ENCODE data around the gene GCLC. TPM values are rescaled to one million over a fixed set of nuclear protein-coding genes. Genes with fewer than 3 reads are reported as not detected.
A peak's percentile ranks its signal among the peaks of the same experiment; 100 is the strongest.

The GCLC gene
- total RNA-seq, 1 donor from 2014 or later, result 31.6 TPM

DNA sequence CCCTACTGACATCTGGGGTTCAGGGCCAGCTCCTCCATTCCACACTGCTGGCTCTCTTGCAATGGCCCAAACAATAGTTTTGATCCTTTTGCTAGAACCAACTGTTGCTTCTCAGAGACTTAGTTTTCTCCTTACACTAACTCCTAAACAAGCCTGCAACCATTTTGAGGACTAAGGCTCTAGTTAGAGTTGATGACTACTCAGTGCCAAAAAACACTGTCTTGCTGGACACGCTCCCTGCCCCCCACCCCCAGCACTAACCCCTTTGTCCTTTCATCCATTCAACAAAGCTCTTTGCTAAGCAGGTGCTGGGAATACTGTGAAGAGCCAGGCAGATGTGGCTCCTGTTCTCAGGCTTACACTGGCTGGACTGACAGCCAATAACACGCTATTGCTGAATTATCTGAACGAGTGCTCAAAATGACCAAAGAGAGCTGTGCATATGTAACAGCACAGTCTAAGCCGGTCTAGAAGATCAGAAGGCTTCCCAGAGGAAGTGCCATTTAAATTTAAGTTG is 17.6 kb downstream of the GCLC start:
- no peaks in the 10 kb centered on the region for H3K9me3 Mint-ChIP-seq (ENCODE audit: unreplicated experiment)
- FAIRE-seq (no peak), DNase-seq (ENCODE audit: low read depth) (no peak)
- H2AFZ ChIP-seq (ENCODE audit: low read depth, low read length), result no peak overlapping the region
- H3K27ac Mint-ChIP-seq (ENCODE audit: unreplicated experiment), result no peak overlapping the region
- no peak for TF ChIP-seq EZH2 (IDR thresholded peaks at IDR 0.05; ENCODE audit: insufficient read depth, low read length)
- TF ChIP-seq, protein P1, sequence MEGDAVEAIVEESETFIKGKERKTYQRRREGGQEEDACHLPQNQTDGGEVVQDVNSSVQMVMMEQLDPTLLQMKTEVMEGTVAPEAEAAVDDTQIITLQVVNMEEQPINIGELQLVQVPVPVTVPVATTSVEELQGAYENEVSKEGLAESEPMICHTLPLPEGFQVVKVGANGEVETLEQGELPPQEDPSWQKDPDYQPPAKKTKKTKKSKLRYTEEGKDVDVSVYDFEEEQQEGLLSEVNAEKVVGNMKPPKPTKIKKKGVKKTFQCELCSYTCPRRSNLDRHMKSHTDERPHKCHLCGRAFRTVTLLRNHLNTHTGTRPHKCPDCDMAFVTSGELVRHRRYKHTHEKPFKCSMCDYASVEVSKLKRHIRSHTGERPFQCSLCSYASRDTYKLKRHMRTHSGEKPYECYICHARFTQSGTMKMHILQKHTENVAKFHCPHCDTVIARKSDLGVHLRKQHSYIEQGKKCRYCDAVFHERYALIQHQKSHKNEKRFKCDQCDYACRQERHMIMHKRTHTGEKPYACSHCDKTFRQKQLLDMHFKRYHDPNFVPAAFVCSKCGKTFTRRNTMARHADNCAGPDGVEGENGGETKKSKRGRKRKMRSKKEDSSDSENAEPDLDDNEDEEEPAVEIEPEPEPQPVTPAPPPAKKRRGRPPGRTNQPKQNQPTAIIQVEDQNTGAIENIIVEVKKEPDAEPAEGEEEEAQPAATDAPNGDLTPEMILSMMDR (IDR thresholded peaks at IDR 0.05; ENCODE audit: insufficient read depth, low read depth, low read length), result no peak
- H3K4me3 Mint-ChIP-seq (ENCODE audit: unreplicated experiment), result no peak overlapping the region
- no peaks in the 10 kb centered on the region for H3K36me3 Mint-ChIP-seq (ENCODE audit: low read depth, unreplicated experiment)
- no peaks in the 10 kb centered on the region for H4K20me1 ChIP-seq (ENCODE audit: insufficient read depth, low read length)
- peaks cover 29% of the 10 kb centered on the region for H3K4me1 ChIP-seq (ENCODE audit: insufficient read depth, low read length)
- no peak overlapping the region for H3K27ac ChIP-seq (ENCODE audit: low read depth, low read length)
- no peaks in the 10 kb centered on the region for H3K36me3 ChIP-seq (ENCODE audit: insufficient read depth, low read length)
- H3K79me2 ChIP-seq (ENCODE audit: insufficient read depth, low read length), result peaks cover 30% of the 10 kb centered on the region
- no peaks in the 10 kb centered on the region for H3K27me3 Mint-ChIP-seq (ENCODE audit: low read depth, unreplicated experiment)
- no peaks in the 10 kb centered on the region for H3K9me3 ChIP-seq (ENCODE audit: insufficient read depth, low read depth, low read length)
- no peak overlapping the region for H3K4me3 ChIP-seq (ENCODE audit: insufficient read depth, low read depth, low read length)
- H3K27me3 ChIP-seq (ENCODE audit: insufficient read depth, low read length), result no peaks in the 10 kb centered on the region
- peaks cover 74% of the 10 kb centered on the region for H3K4me1 Mint-ChIP-seq (ENCODE audit: low read depth, unreplicated experiment)
- H3K9ac ChIP-seq (ENCODE audit: low read length), result no peak overlapping the region
- no peak overlapping the region for H3K4me2 ChIP-seq (ENCODE audit: low read length)

DNA sequence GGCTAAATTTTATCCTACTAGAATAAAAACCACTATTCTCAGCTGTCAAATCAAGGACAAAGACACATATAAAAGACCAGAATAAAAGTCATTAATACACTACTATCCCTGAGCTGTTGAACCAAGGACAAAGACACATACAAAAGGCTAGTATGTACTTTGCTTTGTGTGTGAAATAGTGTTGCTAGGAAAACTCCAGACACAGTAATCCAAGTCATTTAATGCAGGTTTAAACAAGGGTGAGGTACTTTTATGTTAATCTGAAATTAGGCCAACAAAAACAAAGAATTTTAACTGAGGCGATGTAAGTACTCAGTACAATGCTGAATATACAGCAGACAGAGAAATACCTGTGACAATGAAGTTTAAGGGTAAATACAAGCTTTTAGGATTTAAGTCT is 18.9 kb downstream of the GCLC start:
- no peak overlapping the region for H2AFZ ChIP-seq (ENCODE audit: low read depth, low read length)
- no peaks in the 10 kb centered on the region for H4K20me1 ChIP-seq (ENCODE audit: insufficient read depth, low read length)
- no peaks in the 10 kb centered on the region for H3K27me3 ChIP-seq (ENCODE audit: insufficient read depth, low read length)
- H3K4me3 ChIP-seq (ENCODE audit: insufficient read depth, low read depth, low read length), result no peak overlapping the region
- TF ChIP-seq, protein P1 (IDR thresholded peaks at IDR 0.05; ENCODE audit: insufficient read depth, low read depth, low read length), result no peak
- no peak for TF ChIP-seq EZH2 (IDR thresholded peaks at IDR 0.05; ENCODE audit: insufficient read depth, low read length)
- no peak overlapping the region for H3K9ac ChIP-seq (ENCODE audit: low read length)
- peak overlapping the region; percentile 15 for H3K27ac Mint-ChIP-seq (ENCODE audit: unreplicated experiment)
- DNase-seq (ENCODE audit: low read depth) (no peak), FAIRE-seq (no peak)
- H3K4me1 ChIP-seq (ENCODE audit: insufficient read depth, low read length), result peaks cover 29% of the 10 kb centered on the region
- H3K9me3 Mint-ChIP-seq (ENCODE audit: unreplicated experiment), result no peaks in the 10 kb centered on the region
- H3K27ac ChIP-seq (ENCODE audit: low read depth, low read length), result no peak overlapping the region
- H3K4me3 Mint-ChIP-seq (ENCODE audit: unreplicated experiment), result no peak overlapping the region
- no peaks in the 10 kb centered on the region for H3K36me3 Mint-ChIP-seq (ENCODE audit: low read depth, unreplicated experiment)
- H3K79me2 ChIP-seq (ENCODE audit: insufficient read depth, low read length), result peaks cover 20% of the 10 kb centered on the region
- H3K27me3 Mint-ChIP-seq (ENCODE audit: low read depth, unreplicated experiment), result no peaks in the 10 kb centered on the region
- no peaks in the 10 kb centered on the region for H3K36me3 ChIP-seq (ENCODE audit: insufficient read depth, low read length)
- no peak overlapping the region for H3K4me2 ChIP-seq (ENCODE audit: low read length)
- H3K4me1 Mint-ChIP-seq (ENCODE audit: low read depth, unreplicated experiment), result peaks cover 64% of the 10 kb centered on the region
- H3K9me3 ChIP-seq (ENCODE audit: insufficient read depth, low read depth, low read length), result no peaks in the 10 kb centered on the region

DNA sequence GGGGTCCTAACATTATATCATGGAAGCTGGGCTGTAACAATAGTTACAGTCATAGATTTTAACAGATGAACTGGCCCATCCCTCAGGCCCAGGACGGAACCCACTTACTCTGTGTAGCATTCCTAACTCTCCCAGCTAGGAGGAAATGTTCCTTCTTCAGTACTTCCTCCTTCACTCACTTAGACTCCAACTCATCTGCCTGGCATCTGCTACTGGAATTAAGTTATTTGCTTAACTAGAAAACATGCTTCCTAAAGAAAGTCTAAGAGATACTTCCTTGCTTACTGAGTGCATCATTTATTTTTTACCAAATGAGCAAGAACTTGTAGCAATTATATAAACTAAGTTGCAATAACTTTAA is 20.5 kb downstream of the GCLC start:
- TF ChIP-seq, protein P1 (IDR thresholded peaks at IDR 0.05; ENCODE audit: insufficient read depth, low read depth, low read length), result no peak
- TF ChIP-seq EZH2 (IDR thresholded peaks at IDR 0.05; ENCODE audit: insufficient read depth, low read length), result no peak
- no peaks in the 10 kb centered on the region for H3K9me3 Mint-ChIP-seq (ENCODE audit: unreplicated experiment)
- no peaks in the 10 kb centered on the region for H4K20me1 ChIP-seq (ENCODE audit: insufficient read depth, low read length)
- H3K27ac ChIP-seq (ENCODE audit: low read depth, low read length), result no peak overlapping the region
- no peaks in the 10 kb centered on the region for H3K27me3 ChIP-seq (ENCODE audit: insufficient read depth, low read length)
- peak; percentile 69 for DNase-seq (ENCODE audit: low read depth)
- peak; percentile 54 for FAIRE-seq
- no peak overlapping the region for H3K4me3 ChIP-seq (ENCODE audit: insufficient read depth, low read depth, low read length)
- no peaks in the 10 kb centered on the region for H3K9me3 ChIP-seq (ENCODE audit: insufficient read depth, low read depth, low read length)
- no peak overlapping the region for H3K9ac ChIP-seq (ENCODE audit: low read length)
- no peaks in the 10 kb centered on the region for H3K27me3 Mint-ChIP-seq (ENCODE audit: low read depth, unreplicated experiment)
- peaks cover 2% of the 10 kb centered on the region for H3K36me3 ChIP-seq (ENCODE audit: insufficient read depth, low read length)
- peak overlapping the region; percentile 10 for H3K4me3 Mint-ChIP-seq (ENCODE audit: unreplicated experiment)
- peak overlapping the region; percentile 29 for H3K4me2 ChIP-seq (ENCODE audit: low read length)
- no peak overlapping the region for H2AFZ ChIP-seq (ENCODE audit: low read depth, low read length)
- peaks cover 20% of the 10 kb centered on the region for H3K79me2 ChIP-seq (ENCODE audit: insufficient read depth, low read length)
- peak overlapping the region; percentile 85 for H3K27ac Mint-ChIP-seq (ENCODE audit: unreplicated experiment)
- peaks cover 49% of the 10 kb centered on the region for H3K4me1 Mint-ChIP-seq (ENCODE audit: low read depth, unreplicated experiment)
- peaks cover 7% of the 10 kb centered on the region for H3K36me3 Mint-ChIP-seq (ENCODE audit: low read depth, unreplicated experiment)
- H3K4me1 ChIP-seq (ENCODE audit: insufficient read depth, low read length), result peaks cover 17% of the 10 kb centered on the region
